ENCODE results near the gene SLC35A4. TPM values are rescaled to one million over a fixed set of nuclear protein-coding genes. Genes with fewer than 3 reads are reported as not detected.

Gene SLC35A4
- polyA plus RNA-seq, 1 experiment, result 63.4 TPM

GRCh38 chr5:140566665-140567064, 2.0 kb downstream of the SLC35A4 start:
- Histone ChIP-seq H3K4me3 (ENCODE audit: low read depth, low read length) (no peak overlapping the region), H3K27ac (ENCODE audit: low read depth, low read length) (no peak overlapping the region), H3K9me3 (ENCODE audit: control insufficient read depth, insufficient read depth, low read length) (no peaks in the 10 kb centered on the region; the same call in 1 of the 2 replicates), H3K27me3 (ENCODE audit: control insufficient read depth, insufficient read depth, low read length) (no peaks in the 10 kb centered on the region)
- CTCF ChIA-PET, result interaction anchor here (0.7 kb wide), 1 partner anchor 10 kb away, joined by 3 read pairs; no protein-coding TSS in a partner anchor
- no peak for DNase-seq (ENCODE audit: low read depth, low spot score)
- TF ChIP-seq CTCF (IDR thresholded peaks at IDR 0.05; ENCODE audit: low read depth, low read length), result no peak
- POLR2A ChIA-PET, result no interaction called here

GRCh38 chr5:140567136-140567818, 2.6 kb downstream of the SLC35A4 start:
- Histone ChIP-seq H3K4me3 (ENCODE audit: low read depth, low read length) (no peak overlapping the region), H3K27me3 (ENCODE audit: control insufficient read depth, insufficient read depth, low read length) (no peaks in the 10 kb centered on the region), H3K27ac (ENCODE audit: low read depth, low read length) (no peak overlapping the region), H3K9me3 (ENCODE audit: control insufficient read depth, insufficient read depth, low read length) (no peaks in the 10 kb centered on the region; the same call in 1 of the 2 replicates)
- no peak for DNase-seq (ENCODE audit: low read depth, low spot score)
- ChIA-PET POLR2A (interaction anchor here (0.9 kb wide), 1 partner anchor 10 kb away, joined by 3 read pairs; the partner anchor contains the start of gene SRA1), CTCF (no interaction called here)
- no peak for TF ChIP-seq CTCF (IDR thresholded peaks at IDR 0.05; ENCODE audit: low read depth, low read length)

- ChIA-PET POLR2A (interaction anchor here (0.9 kb wide), 1 partner anchor 11 kb away, joined by 3 read pairs; the partner anchor contains the start of gene SRA1), CTCF (no interaction called here)
- H3K27ac ChIP-seq (ENCODE audit: low read depth, low read length), result no peak overlapping the region
- no peaks in the 10 kb centered on the region for H3K27me3 ChIP-seq (ENCODE audit: control insufficient read depth, insufficient read depth, low read length)
- DNase-seq (ENCODE audit: low read depth, low spot score), result no peak
- H3K9me3 ChIP-seq (ENCODE audit: control insufficient read depth, insufficient read depth, low read length), result no peaks in the 10 kb centered on the region; the same call in 1 of the 2 replicates
- H3K4me3 ChIP-seq (ENCODE audit: low read depth, low read length), result no peak overlapping the region
- no peak for TF ChIP-seq CTCF (IDR thresholded peaks at IDR 0.05; ENCODE audit: low read depth, low read length)
These were observed 3.2 kb downstream of the SLC35A4 start for GRCh38 chr5:140567871-140568270.

GRCh38 chr5:140568443-140569063, 3.9 kb downstream of the SLC35A4 start:
- no peak overlapping the region for H3K4me3 ChIP-seq (ENCODE audit: low read depth, low read length)
- no peak for DNase-seq (ENCODE audit: low read depth, low spot score)
- ChIA-PET CTCF (no interaction called here), POLR2A (interaction anchor here (1.7 kb wide), 1 partner anchor 11 kb away, joined by 4 read pairs; the partner anchor contains the start of gene SRA1)
- no peak overlapping the region for H3K27ac ChIP-seq (ENCODE audit: low read depth, low read length)
- no peaks in the 10 kb centered on the region; the same call in 1 of the 2 replicates for H3K9me3 ChIP-seq (ENCODE audit: control insufficient read depth, insufficient read depth, low read length)
- no peak for TF ChIP-seq CTCF (IDR thresholded peaks at IDR 0.05; ENCODE audit: low read depth, low read length)
- H3K27me3 ChIP-seq (ENCODE audit: control insufficient read depth, insufficient read depth, low read length), result no peaks in the 10 kb centered on the region

- no peak for TF ChIP-seq CTCF (IDR thresholded peaks at IDR 0.05; ENCODE audit: low read depth, low read length)
- no peaks in the 10 kb centered on the region for H3K27me3 ChIP-seq (ENCODE audit: control insufficient read depth, insufficient read depth, low read length)
These were observed 4.6 kb downstream of the SLC35A4 start for GRCh38 chr5:140569197-140569596.

More at GRCh38 chr5:140569197-140569596, 4.6 kb downstream of the SLC35A4 start:
- Histone ChIP-seq H3K9me3 (ENCODE audit: control insufficient read depth, insufficient read depth, low read length) (no peaks in the 10 kb centered on the region; the same call in 1 of the 2 replicates), H3K27ac (ENCODE audit: low read depth, low read length) (no peak overlapping the region), H3K4me3 (ENCODE audit: low read depth, low read length) (no peak overlapping the region)
- DNase-seq (ENCODE audit: low read depth, low spot score), result no peak
- CTCF ChIA-PET, result no interaction called here
- POLR2A ChIA-PET, result interaction anchor here (1.2 to 1.7 kb wide), 2 partner anchors 12 to 78 kb away, joined by 3 to 4 read pairs; partner anchors contain the start of genes IK, NDUFA2 and SRA1
